Head of caudate nucleus (tissue), 42 donors: ENCODE measurements around the gene ARHGEF26.

Experiments used
- DNase-seq, 42 donors: peaks; one replicate each; pipeline versions ENCODE4 v3.0.0 to v3.0.0-alpha.2; 2020 to 2021; ENCODE audit warnings: mixed read lengths in 7 of 42
- intact Hi-C: fragments of 100-400 bp; cut with DNase I; formaldehyde crosslinking; loops from one replicate; pipeline ENCODE4 v1.15.0; 2022

The ARHGEF26 gene

DNA sequence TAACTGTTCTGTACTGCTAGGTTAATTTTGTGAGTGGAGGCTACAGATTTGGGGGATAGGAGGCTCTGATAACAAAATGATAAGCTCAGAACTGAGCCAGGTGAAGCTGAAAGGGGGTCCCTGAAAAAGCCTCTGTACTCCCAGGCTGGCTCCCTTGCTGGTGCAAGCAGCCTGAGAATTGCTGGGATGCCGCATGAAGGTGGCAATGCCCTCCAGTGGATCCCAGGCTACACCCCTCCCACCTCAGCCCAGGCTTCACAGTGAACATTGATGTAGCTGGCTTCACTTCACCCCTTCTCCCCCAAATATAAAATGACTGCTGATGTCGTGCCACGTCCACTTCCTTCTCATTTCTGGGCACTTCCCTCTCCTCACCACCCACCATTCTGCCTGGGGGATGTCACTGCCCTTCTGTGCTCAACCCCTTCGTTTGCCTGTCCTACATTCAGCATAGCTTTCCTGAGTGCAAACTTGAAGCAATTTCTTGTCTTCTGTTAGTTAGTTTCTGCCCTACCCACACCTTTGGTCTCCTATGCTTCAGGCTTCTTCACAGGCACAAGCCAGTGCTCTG lies 9.7 kb upstream of the ARHGEF26 start:
- intact Hi-C loops, result no loop called here
- DNase-seq, result no peak

DNA sequence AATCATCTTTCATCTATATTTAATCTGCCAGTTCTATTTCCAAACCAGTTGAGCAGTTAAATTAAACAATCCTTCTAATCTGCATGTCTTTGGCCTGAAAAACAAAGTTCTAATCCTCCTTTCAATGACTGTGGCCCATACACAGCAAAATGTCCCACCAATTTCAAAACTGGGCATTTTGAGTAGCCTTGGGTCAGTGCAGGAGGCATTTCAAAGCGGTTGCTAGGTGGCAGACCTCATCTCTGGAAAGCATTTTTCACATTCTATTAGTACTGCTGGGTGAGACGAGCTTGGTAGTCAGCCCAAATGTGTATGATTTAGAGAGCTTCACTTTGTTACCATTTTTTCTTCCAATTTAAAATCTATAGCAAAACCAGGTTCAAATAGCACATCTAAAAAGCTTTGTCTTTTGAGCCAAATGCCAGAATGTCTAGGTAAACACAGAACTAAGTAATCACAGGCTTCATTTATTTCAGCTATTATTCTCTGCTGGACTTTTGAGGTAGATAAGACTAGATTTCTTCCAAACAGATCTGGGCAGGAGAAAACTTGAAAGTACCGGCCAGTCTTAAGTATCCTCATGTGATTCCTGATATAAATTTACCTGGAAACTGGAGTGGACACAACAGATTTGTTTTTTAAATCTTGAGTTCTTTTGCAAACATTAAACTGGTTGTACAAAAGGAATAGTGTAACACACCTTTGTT lies 8.9 kb upstream of the ARHGEF26 start:
- peak in 3 of 42 donors; percentile 12 to 52 (median 28) for DNase-seq
- intact Hi-C loops, result no loop called here

DNA sequence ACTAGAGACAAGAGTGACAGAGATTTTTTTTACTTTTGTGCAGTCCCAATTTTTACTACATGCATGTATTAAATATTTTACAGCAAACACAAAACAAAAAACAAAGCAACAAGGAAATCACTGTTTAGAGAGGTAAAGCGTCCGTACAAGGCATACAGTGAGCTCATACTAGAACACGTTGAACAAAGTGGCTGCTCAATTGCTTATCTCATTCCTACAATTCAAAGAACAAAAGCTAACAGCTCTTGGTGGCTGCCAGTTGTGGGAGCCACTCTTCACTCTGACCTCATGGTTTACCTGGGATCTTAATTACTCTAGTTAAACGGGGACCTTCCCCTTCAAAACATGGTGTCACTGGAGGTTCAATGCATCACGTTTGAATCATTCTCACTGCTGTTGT lies 7.6 kb upstream of the ARHGEF26 start:
- intact Hi-C loops, result no loop called here
- DNase-seq, result no peak

DNA sequence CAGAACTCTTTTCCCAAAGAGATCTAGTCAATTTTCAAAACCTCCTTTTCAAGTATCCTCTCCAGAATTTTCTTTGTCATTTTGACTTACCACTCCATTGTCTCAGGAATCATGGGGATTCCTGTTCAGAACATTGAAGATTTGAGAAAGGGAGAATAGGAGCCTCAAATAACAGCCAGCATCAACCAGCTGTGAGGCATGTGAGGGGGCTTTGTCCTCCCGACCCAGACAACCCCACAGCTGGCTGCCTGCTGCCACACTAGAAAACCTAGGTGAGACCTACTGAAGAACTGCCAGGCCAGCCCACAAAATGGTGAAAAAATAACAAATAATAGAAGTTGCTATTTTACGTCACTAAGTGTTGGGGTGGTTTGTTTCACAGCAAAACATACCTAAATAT lies 5.9 kb upstream of the ARHGEF26 start:
- intact Hi-C loops, result no loop called here
- no peak for DNase-seq

DNA sequence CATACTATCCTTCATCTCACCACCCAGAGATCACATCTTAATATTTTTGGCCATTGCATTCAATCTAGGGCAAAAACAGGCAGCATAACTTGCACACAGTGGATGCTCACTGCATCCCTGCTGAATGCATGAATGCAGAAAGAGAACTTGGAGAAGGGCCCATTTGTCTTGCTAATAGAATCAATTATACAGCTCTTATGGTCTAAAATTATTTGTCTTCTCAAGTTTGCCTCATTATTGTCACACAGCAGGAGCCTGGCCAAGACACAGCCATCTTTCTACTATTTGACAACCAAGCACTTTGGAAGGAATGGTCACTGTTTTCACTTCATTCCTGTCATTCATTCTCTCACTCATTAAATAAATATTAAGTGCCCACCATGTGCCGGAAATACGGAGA lies 1.2 kb upstream of the ARHGEF26 start:
- no peak for DNase-seq
- intact Hi-C loops, result no loop called here

DNA sequence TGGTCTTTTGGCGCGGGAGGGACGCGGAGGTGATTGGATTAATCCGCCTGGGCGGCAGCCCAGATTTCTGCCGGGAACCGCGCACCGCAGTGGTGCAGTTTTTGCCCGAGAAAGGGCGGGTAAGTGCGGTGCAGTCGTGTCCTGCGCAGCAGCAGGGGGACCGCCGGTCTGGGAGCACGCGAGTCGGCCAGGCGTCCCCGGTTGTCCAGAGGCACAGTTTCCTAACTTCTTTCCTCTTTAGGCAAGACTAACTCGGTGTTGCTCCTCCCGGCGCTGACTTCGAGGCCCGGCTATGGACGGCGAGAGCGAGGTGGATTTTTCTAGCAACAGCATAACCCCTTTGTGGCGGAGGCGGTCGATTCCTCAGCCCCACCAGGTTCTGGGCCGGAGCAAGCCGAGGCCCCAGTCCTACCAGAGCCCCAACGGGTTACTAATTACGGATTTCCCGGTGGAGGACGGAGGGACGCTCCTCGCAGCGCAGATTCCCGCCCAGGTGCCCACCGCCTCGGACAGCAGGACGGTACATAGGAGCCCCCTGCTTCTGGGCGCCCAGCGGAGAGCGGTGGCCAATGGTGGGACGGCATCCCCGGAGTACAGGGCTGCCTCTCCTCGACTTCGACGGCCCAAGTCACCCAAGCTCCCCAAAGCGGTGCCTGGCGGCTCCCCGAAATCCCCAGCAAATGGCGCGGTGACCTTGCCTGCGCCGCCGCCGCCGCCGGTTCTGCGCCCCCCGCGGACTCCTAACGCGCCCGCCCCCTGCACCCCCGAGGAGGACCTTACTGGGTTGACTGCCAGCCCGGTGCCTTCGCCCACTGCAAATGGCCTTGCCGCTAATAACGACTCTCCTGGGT lies 736 bp downstream of the ARHGEF26 start:
- DNase-seq, result peak in 25 of 42 donors; percentile 7 to 57 (median 29)
- intact Hi-C loops, result no loop called here

DNA sequence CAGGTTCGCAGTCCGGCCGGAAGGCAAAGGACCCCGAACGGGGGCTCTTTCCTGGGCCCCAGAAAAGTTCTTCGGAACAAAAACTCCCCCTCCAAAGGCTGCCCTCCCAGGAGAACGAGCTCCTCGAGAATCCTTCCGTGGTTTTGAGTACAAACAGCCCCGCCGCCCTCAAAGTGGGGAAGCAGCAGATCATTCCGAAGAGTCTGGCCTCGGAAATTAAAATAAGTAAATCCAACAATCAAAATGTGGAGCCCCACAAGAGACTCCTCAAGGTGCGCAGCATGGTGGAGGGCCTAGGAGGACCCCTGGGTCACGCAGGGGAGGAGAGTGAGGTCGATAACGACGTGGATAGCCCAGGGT lies 1.3 kb downstream of the ARHGEF26 start:
- DNase-seq, result peak in 3 of 42 donors; percentile 17 to 35 (median 32)
- intact Hi-C loops, result no loop called here

DNA sequence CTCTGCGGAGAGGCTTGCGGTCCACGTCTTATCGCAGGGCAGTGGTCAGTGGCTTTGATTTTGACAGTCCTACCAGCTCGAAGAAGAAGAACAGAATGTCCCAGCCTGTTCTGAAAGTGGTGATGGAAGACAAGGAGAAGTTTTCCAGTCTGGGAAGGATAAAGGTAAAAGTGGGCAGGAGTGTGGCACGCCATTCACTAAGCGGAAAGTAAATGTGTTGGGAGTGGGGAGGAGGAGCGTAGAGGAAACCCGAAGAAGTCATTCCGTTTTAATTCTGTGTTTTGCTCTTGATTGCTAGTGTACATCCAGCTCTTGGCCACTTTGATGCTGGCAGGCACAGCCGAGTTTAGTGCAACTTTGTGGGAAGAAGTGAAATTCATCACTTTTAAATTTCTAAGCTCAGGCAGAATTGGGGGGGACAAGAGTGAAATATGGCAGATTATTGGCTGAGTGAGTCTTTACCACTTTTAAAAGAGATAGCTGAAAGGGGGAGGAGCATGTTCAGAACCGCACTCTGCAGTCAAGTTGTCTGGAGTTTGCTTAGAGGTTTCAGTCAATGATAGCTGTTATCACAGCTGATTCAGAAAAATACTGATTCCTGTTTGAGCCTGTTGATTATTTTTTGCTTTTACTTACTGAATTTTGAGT lies 1.8 kb downstream of the ARHGEF26 start:
- intact Hi-C loops, result no loop called here
- peak in 5 of 42 donors; percentile 7 to 23 (median 14) for DNase-seq

DNA sequence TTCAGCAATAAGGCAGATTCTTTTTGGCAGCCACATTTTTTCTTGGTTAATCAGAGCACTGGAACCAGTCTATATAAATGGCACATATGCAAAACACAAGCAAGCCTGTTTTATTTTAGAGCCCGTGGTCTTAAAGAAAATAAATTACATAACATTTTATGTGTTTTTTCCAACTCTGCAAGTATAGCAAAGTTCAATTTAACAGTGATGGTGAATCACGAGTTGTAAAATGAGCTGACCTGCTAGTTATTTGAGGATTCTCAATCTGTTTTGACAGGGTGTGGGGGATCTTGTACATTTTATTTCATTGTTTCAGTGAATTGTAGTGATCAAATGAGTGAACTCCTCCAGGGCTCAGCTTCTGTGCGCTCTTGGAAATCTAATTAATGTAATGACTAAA lies 2.7 kb downstream of the ARHGEF26 start:
- intact Hi-C loops, result no loop called here
- DNase-seq, result no peak

DNA sequence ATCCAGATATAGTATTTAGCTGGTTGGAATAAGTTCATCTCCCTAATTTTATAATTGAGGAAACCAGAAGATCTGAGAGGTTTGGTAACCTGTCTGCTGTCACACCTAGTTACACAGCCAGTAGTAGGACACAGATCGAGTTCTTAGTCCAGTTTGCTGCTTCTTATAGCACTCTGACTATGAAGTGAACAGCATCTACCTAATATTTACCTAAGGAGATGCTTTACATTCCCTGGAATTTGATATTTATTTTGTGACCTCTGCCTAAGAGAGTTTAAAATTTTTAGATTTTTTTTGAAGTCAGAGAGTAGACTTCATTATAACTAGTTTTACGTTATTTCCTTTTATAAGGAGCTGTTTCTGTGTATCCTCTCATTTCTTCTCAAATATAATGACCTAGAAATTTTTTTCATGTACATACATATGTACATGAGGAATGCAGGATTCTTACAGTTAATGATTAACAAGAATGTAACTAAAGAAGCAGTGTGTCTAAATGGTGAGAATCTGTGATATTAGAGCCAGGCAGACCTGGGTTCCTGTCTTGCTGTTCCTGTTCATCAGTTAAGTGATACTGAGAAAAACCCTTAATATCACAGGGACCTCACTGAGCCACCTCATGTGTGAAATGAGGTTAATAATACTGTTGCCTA lies 4.3 kb downstream of the ARHGEF26 start:
- DNase-seq, result no peak
- intact Hi-C loops, result no loop called here

DNA sequence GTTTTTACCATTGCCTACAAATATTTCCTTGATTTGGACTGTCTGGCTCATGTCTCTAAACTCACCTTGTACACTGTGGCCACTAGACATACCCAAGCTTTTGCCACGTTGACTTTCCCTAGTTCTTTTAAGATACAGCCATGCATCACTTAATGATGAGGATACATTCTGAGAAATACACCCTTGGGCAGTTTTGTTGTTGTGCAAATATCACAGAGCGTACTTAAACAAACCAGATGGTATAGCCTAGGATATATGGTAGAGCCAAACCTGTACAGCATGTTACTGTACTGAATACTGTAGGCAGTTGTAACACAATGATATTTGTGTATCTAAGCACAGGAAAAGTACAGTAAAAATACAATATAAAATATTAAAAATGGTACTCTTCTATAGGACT lies 5.5 kb downstream of the ARHGEF26 start:
- intact Hi-C loops, result no loop called here
- DNase-seq, result no peak

DNA sequence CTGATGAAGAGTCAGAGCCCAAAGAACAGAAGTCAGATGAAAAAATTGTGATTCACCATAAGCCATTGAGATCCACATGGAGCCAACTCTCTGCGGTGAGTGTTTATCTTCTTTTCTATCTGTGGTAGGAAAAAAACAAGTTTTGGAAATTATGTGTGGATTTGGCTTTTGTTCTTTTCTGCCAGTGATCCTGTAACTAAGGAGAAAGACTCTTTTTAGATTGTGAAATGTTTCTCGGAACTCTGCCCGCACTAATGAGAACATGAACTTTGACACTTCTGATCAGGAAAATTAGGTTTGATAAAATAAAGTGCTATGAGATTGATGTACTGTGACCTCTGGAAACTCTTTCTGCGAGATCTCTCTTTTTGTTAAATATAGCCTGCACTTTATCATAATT lies 8.4 kb downstream of the ARHGEF26 start:
- DNase-seq, result no peak
- intact Hi-C loops, result no loop called here

DNA sequence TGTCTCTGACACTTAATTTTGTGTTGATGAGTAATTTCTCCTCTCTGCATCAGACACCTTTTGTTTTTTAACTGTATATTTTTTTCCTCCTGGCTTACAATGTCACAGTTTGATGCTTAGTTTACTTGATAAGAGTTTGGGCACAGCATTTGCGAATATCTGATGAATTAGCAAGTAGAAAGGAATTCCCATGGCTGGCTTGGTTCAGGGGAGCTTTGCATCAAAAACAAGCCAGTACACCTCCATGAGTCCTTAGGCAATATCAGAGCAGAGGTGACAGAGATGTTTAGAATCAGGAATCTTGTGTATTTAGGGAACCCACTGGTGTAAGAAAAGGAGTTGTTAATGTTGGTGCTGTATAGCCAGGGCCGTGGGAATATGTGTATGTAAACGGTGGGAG lies 9.3 kb downstream of the ARHGEF26 start:
- no peak for DNase-seq
- intact Hi-C loops, result no loop called here

DNA sequence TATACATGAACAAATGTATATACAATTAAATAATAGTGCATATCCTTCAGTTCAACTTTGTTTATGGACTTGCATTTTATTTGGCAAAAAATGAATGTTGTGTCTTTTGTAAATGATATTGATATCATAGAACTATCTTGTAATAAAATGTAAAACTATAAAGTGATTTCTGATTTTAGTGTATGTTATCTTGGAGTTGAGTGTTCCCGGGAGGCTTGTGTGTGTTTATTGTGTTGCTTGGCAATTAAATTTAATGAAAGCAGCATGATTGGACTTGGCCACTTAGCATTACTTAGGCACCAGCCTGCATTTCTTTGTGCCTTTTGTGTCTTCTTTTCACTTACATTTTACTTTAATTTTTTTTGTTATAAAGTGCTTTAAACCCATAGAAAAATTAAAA lies 10.6 kb downstream of the ARHGEF26 start:
- DNase-seq, result no peak
- intact Hi-C loops, result no loop called here

DNA sequence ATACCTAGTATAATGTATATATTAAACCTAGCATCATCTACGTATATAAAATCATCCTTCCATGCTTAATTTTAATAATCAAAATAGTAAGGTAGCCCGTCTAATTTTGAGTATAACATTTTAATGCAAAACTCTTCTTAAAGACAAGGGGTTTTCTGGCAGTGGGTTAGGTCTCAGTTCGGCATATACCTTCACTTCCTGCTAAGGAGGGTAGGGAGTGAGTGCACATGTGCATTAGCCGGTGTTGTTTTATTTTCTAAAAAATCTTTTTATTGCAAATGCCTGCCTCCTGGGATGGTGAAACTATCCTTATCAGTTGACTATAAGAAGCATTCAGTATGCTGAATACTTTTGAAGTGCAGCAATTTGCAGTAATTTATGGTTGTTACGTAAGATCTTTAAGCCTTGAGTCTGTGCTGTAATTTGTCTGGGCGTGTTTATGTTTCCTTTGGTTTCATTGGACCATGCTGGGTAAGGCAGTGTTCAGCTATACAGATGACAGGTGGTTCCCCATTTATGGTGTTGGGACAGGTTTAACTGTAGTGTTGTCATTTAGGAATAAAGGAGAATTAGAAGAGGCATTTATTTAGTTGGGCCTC lies 11.7 kb downstream of the ARHGEF26 start:
- intact Hi-C loops, result no loop called here
- DNase-seq, result no peak

DNA sequence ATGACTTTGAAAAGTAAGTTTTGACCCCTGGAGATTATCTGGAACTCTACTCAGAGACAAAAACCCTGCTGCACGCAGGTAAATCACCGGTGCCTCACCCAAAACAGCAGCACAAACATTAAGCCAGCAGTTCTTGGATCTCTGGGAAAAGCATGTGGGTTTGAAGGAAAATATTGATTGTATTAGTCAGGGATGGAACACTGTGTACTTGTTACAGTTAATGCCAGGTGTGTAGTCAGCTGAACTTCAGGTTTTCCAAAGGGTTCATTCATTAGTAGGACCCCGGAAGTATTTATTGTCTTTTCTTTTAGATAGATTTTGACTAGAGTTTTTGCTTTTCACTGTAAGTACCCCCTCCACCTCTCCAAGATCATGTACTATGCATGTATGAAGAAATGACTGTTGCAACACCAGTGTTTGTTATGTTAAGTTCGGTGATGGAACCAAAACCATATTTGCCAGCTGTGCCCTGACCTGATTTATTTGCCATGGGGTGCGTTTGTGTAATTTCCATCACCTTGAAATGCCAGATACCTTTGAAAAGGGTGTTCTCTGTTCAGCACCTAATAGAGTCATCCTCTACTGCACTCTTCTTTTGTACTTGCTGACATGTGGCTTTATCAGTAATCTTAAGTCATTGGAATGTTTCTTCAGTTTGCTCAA lies 14.5 kb downstream of the ARHGEF26 start:
- DNase-seq, result no peak
- intact Hi-C loops, result no loop called here

DNA sequence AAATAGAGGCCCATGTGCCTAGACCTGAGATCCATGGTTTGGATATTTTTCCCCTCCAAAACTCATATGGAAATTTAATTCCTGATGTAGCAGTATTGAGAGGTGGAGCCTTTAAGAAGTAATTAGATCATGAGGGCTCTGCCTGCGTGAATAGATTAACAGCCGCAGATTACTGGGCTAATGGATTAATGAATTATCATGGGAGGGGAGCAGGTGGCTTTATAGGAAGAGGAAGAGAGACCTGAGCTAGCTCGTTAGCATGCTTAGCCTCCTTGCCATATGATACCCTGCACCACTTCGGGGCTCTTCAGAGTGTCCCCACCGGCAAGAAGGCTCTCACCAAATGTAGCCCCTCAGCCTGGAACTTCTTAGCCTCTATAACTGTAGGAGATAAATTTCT lies 15.8 kb downstream of the ARHGEF26 start:
- intact Hi-C loops, result no loop called here
- no peak for DNase-seq

DNA sequence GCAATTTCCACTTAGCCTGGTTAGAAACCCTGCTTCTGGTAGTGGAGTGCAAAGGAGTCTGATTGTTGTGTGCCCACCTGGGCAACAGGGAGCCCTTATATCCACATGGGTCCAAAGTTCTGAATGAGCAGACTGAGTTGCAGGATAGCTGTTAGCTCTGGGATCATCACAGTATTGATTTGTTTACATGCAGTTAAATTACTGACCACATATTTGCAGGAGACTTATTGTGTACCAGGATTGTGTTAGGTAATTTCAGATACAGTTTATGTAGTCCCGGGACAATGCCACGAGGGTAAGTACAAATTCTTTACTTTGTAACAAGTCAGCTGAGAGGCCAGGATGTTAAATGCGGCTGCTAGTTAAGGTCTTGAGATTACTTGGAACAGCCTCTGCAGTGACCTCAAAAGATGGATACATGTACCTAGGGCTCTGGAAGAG lies 18.8 kb downstream of the ARHGEF26 start:
- DNase-seq, result no peak

DNA sequence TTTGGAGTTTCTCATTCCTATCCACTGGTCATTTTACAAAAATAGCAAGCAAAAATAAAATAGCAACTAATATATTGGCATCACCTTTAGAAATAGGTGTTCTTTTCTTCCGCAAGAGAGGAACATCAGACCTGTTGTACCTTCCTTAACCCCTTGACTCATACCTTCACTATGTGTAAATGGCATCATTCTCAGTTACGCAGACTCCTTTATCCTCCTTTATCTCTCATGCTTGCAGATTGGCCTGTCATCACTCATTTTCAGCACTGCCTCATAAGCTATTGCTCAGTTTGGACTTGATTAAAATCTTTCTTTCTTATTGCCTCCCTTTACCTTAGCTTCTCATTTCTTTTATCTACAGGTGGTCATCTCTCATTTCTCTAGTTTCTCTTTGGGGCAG lies 21.4 kb downstream of the ARHGEF26 start:
- intact Hi-C loops, result no loop called here
- DNase-seq, result no peak

More for the DNA sequence above, 18.8 kb downstream of the ARHGEF26 start:
- intact Hi-C loops, result no loop called here
